Coronary artery (tissue), 2 donors: Measurements from ENCODE around the gene CEP83.
A peak's percentile ranks its signal among the peaks of the same experiment; 100 is the strongest.

ENCODE experiments used
- DNase-seq: peaks from one replicate; pipeline ENCODE4 v3.0.0-alpha.2; 2017; ENCODE audit warnings: low spot score
- H3K27ac ChIP-seq, 2 donors: fragments of 200-600 bp; sonication (generic); one replicate each; pipeline ENCODE4 v1.5.1; 2016 to 2019
- H3K4me3 ChIP-seq: fragments of 200-600 bp; sonication (generic); 2 replicates; pipeline ENCODE4 v1.5.1; 2016; ENCODE audit warnings: mild to moderate bottlenecking, moderate library complexity
- CTCF ChIP-seq: fragments of 200-600 bp; sonication (generic); IDR thresholded peaks from one replicate; pipeline ENCODE4 v1.5.1; 2019; ENCODE audit warnings: antibody characterized with exemption

The CEP83 gene

GRCh38 chr12:94459728-94460615, at the start of gene CEP83:
Gene CEP83 (minus strand): TSS chr12:94459867. CDS start chr12:94412490, 47,377 bp downstream.
- DNase-seq: peak; percentile 98
- Histone ChIP-seq H3K27ac (peak within 1 kb of the TSS; percentile 95), H3K4me3 (peak within 1 kb of the TSS; percentile 93)
- TF ChIP-seq CTCF: no peak

- DNase-seq: no peak
- H3K4me3 ChIP-seq: no peak overlapping the region
- TF ChIP-seq CTCF: no peak
- no peak overlapping the region for H3K27ac ChIP-seq
These were observed 49.6 kb upstream of the CEP83 start for GRCh38 chr12:94509317-94509716.

- TF ChIP-seq CTCF: no peak
- no peak overlapping the region for H3K4me3 ChIP-seq
- no peak overlapping the region for H3K27ac ChIP-seq
- no peak for DNase-seq
These were observed 47.8 kb upstream of the CEP83 start for GRCh38 chr12:94507455-94507854.

- DNase-seq: no peak
- no peak for TF ChIP-seq CTCF
- no peak overlapping the region for H3K27ac ChIP-seq
- no peak overlapping the region for H3K4me3 ChIP-seq
These were observed 44.7 kb upstream of the CEP83 start for GRCh38 chr12:94504386-94504785.

- H3K4me3 ChIP-seq: no peak overlapping the region
- TF ChIP-seq CTCF: no peak
- no peak overlapping the region for H3K27ac ChIP-seq
- DNase-seq: no peak
These were observed 44.0 kb upstream of the CEP83 start for GRCh38 chr12:94503619-94504018.

- no peak overlapping the region for H3K27ac ChIP-seq
- H3K4me3 ChIP-seq: no peak overlapping the region
- DNase-seq: no peak
- no peak for TF ChIP-seq CTCF
These were observed 41.3 kb upstream of the CEP83 start for GRCh38 chr12:94500831-94501567.
